GM18498 (cell line): ENCODE results near the gene FBXO4.
"Not testable (repeated sequence)": the region's sequence is repeated elsewhere in the genome, so short reads cannot be mapped to it uniquely, and the experiment has no call there.

Source experiments
- ATAC-seq: cut with Tn5 transposase; IDR thresholded peaks from one replicate; pipeline ENCODE4 v1.9.1; 2021; ENCODE audit warnings: mild to moderate bottlenecking, moderate library complexity; ENCODE audit not compliant: unreplicated experiment

The FBXO4 gene

DNA sequence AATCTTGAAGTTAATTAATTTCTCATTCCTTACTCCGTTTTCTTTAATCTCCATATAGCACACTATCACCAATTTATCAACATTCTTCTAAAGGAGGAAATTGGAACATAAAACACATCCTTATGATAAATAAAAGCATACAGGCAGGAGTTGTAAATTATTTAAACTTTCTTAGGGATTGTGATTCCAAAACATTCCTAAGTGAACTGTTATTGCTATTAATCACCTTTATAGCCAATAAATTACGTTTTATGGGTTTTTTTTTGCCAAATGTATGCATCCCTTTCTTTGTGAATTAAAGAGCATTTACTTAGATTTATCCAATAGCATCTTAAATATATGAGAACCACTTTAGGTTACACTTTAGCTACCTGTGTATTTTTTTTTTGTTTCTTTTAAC, 55.3 kb downstream of the FBXO4 start:
- ATAC-seq, result no peak

DNA sequence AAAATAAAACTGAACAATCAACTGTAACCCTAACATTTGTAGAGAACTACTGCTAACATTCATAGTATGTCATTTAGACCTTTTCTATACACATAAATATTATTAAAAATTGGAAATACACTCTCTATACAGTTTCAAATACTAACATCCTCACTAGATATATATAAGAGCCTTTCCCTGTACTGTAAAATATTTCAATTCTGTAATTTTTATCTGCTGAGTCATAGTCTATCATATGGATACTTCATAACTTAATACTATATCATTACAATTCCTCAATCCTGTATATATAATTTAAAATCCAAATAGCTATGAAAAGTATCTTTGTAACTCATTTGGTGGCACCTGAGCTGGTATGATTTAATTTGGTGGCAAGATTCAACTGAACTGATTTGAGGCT, 55.8 kb downstream of the FBXO4 start:
- ATAC-seq, result no peak

DNA sequence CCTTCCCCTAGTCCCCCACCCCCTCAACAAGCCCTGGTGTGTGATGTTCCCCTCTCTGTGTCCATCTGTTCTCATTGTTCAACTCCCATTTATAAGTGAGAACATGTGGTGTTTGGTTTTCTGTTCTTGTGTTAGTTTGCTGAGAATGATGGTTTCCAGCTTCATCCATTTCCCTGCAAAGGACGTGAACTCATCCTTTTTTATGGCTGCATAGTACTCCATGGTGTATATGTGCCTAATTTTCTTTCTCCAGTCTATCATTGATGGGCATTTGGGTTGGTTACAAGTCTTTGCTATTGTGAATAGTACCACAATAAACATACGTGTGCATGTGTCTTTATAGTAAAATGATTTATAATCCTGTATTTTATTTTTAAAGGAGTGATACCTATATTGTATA, 57.8 kb downstream of the FBXO4 start:
- ATAC-seq, result not testable (repeated sequence)

DNA sequence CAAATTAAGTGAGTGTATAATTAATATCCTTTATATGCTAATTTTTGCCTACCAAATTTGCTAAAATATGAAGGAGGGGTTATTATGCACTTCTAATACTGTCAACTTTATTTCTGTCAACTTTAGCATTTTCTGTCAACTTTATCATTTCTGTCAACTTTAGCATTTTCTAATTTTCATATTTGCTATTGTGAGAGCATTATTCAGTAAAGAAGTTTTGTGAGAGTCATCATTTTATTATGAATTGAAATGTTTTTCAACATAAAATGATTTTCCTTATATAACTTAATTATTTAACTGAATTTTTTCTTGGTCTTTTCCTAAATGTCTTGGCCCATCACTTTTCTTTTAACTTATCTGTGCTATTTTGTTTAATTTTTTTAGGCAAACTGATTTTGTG, 58.2 kb downstream of the FBXO4 start:
- no peak for ATAC-seq

GRCh38 chr5:41985945-41986695, 61.0 kb downstream of the FBXO4 start:
- no peak for ATAC-seq
